GM19328 (cell line): ENCODE data around the gene TAS2R1.

ENCODE experiments used
- ATAC-seq: cut with Tn5 transposase; IDR thresholded peaks from one replicate; pipeline ENCODE4 v1.9.1; 2021; ENCODE audit warnings: mild to moderate bottlenecking, moderate library complexity; ENCODE audit not compliant: unreplicated experiment

TAS2R1 gene

GRCh38 chr5:9630251-9630650 lies at the start of gene TAS2R1:
TSS of gene TAS2R1 (minus strand) at chr5:9630351. CDS start at chr5:9630032, 319 bp downstream.
- ATAC-seq: no peak

GRCh38 chr5:9670371-9670770 lies 40.2 kb upstream of the TAS2R1 start:
- ATAC-seq: no peak

GRCh38 chr5:9667906-9668305 lies 37.8 kb upstream of the TAS2R1 start:
- no peak for ATAC-seq

GRCh38 chr5:9663891-9664290 lies 33.7 kb upstream of the TAS2R1 start:
- ATAC-seq: no peak

GRCh38 chr5:9661316-9662015 lies 31.3 kb upstream of the TAS2R1 start:
- no peak for ATAC-seq

- ATAC-seq: no peak
Observed at GRCh38 chr5:9658706-9659105, 28.6 kb upstream of the TAS2R1 start.

GRCh38 chr5:9657819-9658218 lies 27.7 kb upstream of the TAS2R1 start:
- no peak for ATAC-seq

- ATAC-seq: no peak
Observed at GRCh38 chr5:9655641-9656040, 25.5 kb upstream of the TAS2R1 start.

GRCh38 chr5:9654886-9655285 lies 24.7 kb upstream of the TAS2R1 start:
- no peak for ATAC-seq

GRCh38 chr5:9653811-9654210 lies 23.7 kb upstream of the TAS2R1 start:
- ATAC-seq: peak; percentile 94

GRCh38 chr5:9653061-9653460 lies 22.9 kb upstream of the TAS2R1 start:
- no peak for ATAC-seq

GRCh38 chr5:9652295-9652694 lies 22.1 kb upstream of the TAS2R1 start:
- no peak for ATAC-seq

- ATAC-seq: no peak
Observed at GRCh38 chr5:9646843-9647242, 16.7 kb upstream of the TAS2R1 start.

- ATAC-seq: no peak
Observed at GRCh38 chr5:9644630-9645029, 14.5 kb upstream of the TAS2R1 start.

GRCh38 chr5:9642621-9643020 lies 12.5 kb upstream of the TAS2R1 start:
- ATAC-seq: no peak

- ATAC-seq: no peak
Observed at GRCh38 chr5:9641806-9642355, 11.7 kb upstream of the TAS2R1 start.

- ATAC-seq: no peak
Observed at GRCh38 chr5:9632495-9632894, 2.3 kb upstream of the TAS2R1 start.

- ATAC-seq: no peak
Observed at GRCh38 chr5:9627541-9627940, 2.6 kb downstream of the TAS2R1 start.

GRCh38 chr5:9626955-9627354 lies 3.2 kb downstream of the TAS2R1 start:
- ATAC-seq: no peak

GRCh38 chr5:9625731-9626130 lies 4.4 kb downstream of the TAS2R1 start:
- no peak for ATAC-seq

- ATAC-seq: no peak
Observed at GRCh38 chr5:9625286-9625685, 4.9 kb downstream of the TAS2R1 start.

- no peak for ATAC-seq
Observed at GRCh38 chr5:9624196-9624947, 5.8 kb downstream of the TAS2R1 start.
